Measurements from ENCODE around the gene MRPL24.

DNA sequence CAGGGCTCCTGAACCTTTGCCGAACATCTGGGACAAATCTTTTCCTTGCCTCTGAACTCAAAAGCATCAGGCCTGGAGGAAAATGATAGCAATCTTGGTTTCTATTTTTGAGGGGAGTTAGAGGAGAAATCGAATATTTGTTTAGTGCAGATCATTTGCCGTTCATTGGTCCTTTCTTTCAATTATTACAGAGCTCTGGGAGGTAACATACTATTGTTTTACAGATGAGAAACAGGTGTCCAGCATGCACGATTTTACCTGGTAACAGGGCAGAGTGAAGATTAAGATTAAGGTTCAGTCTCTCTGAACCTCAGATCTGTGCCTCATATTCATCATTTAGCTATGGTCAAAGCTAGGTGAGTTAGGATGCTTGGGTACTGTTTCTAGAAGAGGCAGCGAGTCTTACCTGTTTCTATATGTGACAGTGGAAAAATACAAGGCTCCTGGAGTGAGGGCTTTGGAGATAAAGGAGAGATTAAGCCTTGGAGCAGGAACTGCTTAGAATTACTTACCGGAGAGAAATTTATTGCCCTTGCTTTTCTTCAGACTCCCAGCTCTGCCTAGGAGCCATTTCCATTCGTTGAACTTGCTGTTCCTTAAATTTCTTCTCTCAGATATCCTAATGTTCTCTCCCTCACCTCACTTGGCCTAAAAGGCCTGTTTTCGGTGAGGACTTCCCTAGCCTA, 27.9 kb upstream of the MRPL24 start:
- no peak for TF ChIP-seq POLR2A (IDR thresholded peaks at IDR 0.05; ENCODE audit: low read length)
- TF ChIP-seq GATA1 (IDR thresholded peaks at IDR 0.05; ENCODE audit: low read depth, low read length), result no peak
